HL-60 (cell line): ENCODE measurements around the gene SCN5A.

ENCODE experiments used
- DNase-seq, 2 experiments: peaks; one replicate each; pipeline ENCODE4 v3.0.0-alpha.2; 2010 to 2020; ENCODE audit warnings: low read depth in 1 of 2, low spot score in 1 of 2
- H3K27ac ChIP-seq: fragments of 250-450 bp; sonication (Bioruptor Pico); replicated peaks from 2 replicates; pipeline ENCODE4 v1.5.1; 2020; ENCODE audit warnings: mild to moderate bottlenecking, moderate library complexity
- H3K27me3 ChIP-seq: fragments of 250-450 bp; sonication (Bioruptor Pico); 2 replicates; pipeline ENCODE4 v1.5.1; 2021; ENCODE audit warnings: mild to moderate bottlenecking, moderate library complexity; ENCODE audit not compliant: insufficient read depth, poor library complexity, severe bottlenecking
- H3K4me3 ChIP-seq: replicated peaks from 2 replicates; pipeline ENCODE4 v1.5.1; 2011; ENCODE audit warnings: mild to moderate bottlenecking, control low read depth, low read length; ENCODE audit not compliant: insufficient read depth
- GABPA ChIP-seq: IDR thresholded peaks from 2 replicates; pipeline ENCODE4 v1.6.1; 2012; ENCODE audit warnings: low read depth
- POLR2AphosphoS5 ChIP-seq: IDR thresholded peaks from 2 replicates; pipeline ENCODE4 v1.6.1; 2012; ENCODE audit warnings: low read depth
- SPI1 ChIP-seq: IDR thresholded peaks from 2 replicates; pipeline ENCODE4 v1.6.1; 2012; ENCODE audit warnings: low read depth, mild to moderate bottlenecking, borderline replicate concordance
- TF ChIP-seq, protein P1 (sequence below): IDR thresholded peaks from one replicate; pipeline ENCODE4 v1.5.1; 2011; ENCODE audit warnings: low read length, control low read depth, inconsistent platforms; ENCODE audit not compliant: insufficient read depth
- TF ChIP-seq, protein P2 (sequence below): IDR thresholded peaks from 2 replicates; pipeline ENCODE4 v1.6.1; 2012; ENCODE audit warnings: low read depth; ENCODE audit not compliant: insufficient replicate concordance

SCN5A gene

GRCh38 chr3:38582316-38582715 is 67.2 kb downstream of the SCN5A start:
- TF ChIP-seq GABPA (no peak), SPI1 (no peak), POLR2AphosphoS5 (no peak)
- TF ChIP-seq, protein P1, sequence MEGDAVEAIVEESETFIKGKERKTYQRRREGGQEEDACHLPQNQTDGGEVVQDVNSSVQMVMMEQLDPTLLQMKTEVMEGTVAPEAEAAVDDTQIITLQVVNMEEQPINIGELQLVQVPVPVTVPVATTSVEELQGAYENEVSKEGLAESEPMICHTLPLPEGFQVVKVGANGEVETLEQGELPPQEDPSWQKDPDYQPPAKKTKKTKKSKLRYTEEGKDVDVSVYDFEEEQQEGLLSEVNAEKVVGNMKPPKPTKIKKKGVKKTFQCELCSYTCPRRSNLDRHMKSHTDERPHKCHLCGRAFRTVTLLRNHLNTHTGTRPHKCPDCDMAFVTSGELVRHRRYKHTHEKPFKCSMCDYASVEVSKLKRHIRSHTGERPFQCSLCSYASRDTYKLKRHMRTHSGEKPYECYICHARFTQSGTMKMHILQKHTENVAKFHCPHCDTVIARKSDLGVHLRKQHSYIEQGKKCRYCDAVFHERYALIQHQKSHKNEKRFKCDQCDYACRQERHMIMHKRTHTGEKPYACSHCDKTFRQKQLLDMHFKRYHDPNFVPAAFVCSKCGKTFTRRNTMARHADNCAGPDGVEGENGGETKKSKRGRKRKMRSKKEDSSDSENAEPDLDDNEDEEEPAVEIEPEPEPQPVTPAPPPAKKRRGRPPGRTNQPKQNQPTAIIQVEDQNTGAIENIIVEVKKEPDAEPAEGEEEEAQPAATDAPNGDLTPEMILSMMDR, result no peak
- TF ChIP-seq, protein P2, sequence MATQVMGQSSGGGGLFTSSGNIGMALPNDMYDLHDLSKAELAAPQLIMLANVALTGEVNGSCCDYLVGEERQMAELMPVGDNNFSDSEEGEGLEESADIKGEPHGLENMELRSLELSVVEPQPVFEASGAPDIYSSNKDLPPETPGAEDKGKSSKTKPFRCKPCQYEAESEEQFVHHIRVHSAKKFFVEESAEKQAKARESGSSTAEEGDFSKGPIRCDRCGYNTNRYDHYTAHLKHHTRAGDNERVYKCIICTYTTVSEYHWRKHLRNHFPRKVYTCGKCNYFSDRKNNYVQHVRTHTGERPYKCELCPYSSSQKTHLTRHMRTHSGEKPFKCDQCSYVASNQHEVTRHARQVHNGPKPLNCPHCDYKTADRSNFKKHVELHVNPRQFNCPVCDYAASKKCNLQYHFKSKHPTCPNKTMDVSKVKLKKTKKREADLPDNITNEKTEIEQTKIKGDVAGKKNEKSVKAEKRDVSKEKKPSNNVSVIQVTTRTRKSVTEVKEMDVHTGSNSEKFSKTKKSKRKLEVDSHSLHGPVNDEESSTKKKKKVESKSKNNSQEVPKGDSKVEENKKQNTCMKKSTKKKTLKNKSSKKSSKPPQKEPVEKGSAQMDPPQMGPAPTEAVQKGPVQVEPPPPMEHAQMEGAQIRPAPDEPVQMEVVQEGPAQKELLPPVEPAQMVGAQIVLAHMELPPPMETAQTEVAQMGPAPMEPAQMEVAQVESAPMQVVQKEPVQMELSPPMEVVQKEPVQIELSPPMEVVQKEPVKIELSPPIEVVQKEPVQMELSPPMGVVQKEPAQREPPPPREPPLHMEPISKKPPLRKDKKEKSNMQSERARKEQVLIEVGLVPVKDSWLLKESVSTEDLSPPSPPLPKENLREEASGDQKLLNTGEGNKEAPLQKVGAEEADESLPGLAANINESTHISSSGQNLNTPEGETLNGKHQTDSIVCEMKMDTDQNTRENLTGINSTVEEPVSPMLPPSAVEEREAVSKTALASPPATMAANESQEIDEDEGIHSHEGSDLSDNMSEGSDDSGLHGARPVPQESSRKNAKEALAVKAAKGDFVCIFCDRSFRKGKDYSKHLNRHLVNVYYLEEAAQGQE, result no peak
- no peak for DNase-seq
- Histone ChIP-seq H3K27ac (no peak overlapping the region), H3K27me3 (no peaks in the 10 kb centered on the region), H3K4me3 (no peak overlapping the region)

- DNase-seq, result no peak
- TF ChIP-seq SPI1 (no peak), POLR2AphosphoS5 (no peak), GABPA (no peak)
- TF ChIP-seq, protein P1, result no peak
- TF ChIP-seq, protein P2, result no peak
- Histone ChIP-seq H3K27ac (no peak overlapping the region), H3K27me3 (no peaks in the 10 kb centered on the region), H3K4me3 (no peak overlapping the region)
Measured at GRCh38 chr3:38581774-38582173, 67.7 kb downstream of the SCN5A start.

- Histone ChIP-seq H3K27ac (no peak overlapping the region), H3K4me3 (no peak overlapping the region), H3K27me3 (no peaks in the 10 kb centered on the region)
- no peak for DNase-seq
- TF ChIP-seq SPI1 (no peak), POLR2AphosphoS5 (no peak), GABPA (no peak)
- TF ChIP-seq, protein P2, result no peak
- TF ChIP-seq, protein P1, result no peak
Measured at GRCh38 chr3:38580450-38581382, 68.8 kb downstream of the SCN5A start.
